Stimulated activated CD4-positive, alpha-beta T cell treated with anti-CD3 and anti-CD28 coated beads, Interleukin-1b, Interleukin-23, amount 100 ng/mL, for 1 hour (primary cell): ENCODE measurements around the gene CDT1.

Experiments
- DNase-seq, 2 donors: peaks; one replicate each; pipeline ENCODE4 v3.0.0-alpha.2; 2020; ENCODE audit warnings: low read depth in 2 of 2

Gene CDT1

GRCh38 chr16:88836791-88837190, 33.2 kb downstream of the CDT1 start:
- no peak for DNase-seq

- DNase-seq: no peak
Measured at GRCh38 chr16:88837806-88838205, 34.2 kb downstream of the CDT1 start.

- no peak for DNase-seq
Measured at GRCh38 chr16:88838566-88838965, 35.0 kb downstream of the CDT1 start.

DNA sequence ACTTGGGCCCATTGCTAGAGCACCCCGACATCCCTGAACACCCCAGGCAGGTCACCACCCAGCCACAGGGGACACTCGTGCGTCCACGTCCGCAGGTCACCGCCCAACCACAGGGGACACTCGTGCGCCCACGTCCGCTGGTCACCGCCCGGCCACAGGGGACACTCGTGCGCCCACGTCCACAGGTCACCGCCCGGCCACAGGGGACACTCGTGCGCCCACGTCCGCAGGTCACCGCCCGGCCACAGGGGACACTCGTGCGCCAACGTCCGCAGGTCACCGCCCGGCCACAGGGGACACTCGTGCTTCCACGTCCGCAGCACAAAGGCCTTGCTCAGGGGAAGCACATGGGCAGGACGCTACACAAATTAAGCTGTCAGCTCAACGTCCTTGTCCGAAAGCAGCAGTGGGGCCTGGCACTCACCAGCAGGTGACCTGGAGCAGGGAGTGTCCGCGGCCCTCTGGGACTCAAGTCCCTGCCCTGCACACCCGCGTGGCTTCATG, 35.5 kb downstream of the CDT1 start:
- DNase-seq: no peak

DNA sequence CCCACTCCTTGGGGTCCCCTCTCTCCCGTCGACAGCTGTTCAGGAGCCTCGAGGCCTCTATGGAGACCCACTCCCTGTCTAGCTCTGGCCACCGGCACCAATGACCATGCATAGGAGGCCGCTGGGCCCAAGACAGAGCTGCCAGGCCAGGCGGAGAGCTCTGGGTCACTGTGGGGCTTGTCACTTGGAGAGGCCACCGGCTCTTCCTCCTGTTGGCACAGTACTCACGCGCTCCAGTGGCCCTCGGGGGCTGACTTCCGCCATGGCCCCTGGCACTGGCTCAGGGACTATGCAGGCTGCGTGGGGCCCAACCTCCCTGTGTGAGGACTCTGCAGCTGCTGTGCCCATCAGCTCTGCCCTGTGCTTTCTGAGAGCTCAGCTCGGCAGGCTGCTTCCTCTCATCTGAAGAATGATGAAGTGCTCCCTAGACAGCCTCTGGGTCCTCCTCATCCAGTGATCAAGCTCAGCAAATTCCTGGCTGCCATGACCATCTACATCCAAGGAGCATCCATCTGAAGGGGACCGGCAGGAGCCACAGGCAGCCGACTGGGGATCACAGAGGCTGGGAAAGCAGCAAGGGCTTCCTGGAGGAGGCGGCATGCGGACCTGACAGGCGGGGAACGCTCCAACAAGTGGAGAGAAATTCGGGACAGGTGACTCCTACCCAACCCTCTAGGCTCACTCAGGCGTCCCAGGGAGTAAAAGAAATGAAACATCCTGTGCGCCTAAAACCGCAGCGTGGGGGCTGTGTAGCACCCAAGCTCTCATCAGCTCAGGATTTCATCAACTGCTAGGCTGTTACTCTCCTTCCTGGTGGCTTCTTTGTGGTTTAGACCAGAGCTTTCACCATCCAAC, 36.4 kb downstream of the CDT1 start:
- no peak for DNase-seq

DNA sequence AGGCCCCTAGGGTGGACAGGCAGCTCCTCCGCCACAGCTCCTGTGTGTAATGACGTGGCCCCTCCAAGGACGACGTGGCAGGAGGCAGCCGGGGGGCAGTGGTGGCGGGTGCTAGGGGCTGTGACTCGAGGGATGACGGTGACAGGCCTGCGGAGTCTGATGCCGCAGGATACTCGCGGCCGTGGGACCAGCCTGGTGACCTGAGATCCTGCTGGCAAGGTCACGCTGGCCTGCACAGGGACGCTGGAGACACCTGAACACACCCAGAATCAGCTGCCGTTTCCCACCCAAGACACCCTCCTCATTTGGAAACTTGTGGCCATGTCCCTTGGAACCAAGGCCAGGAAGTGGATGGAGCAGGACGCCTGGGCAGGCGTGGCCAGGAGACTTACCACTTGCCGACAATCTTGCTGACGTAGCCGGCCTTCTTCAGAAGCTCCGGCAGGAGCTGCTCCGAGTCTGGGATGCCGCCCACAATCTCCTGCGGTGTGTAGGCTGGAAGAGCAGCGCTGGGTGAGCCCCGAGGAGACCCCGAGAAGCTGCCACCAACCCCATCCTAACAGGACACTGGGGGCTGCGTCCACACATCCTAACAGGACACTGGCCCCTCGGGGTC, 37.1 kb downstream of the CDT1 start:
- DNase-seq: no peak

DNA sequence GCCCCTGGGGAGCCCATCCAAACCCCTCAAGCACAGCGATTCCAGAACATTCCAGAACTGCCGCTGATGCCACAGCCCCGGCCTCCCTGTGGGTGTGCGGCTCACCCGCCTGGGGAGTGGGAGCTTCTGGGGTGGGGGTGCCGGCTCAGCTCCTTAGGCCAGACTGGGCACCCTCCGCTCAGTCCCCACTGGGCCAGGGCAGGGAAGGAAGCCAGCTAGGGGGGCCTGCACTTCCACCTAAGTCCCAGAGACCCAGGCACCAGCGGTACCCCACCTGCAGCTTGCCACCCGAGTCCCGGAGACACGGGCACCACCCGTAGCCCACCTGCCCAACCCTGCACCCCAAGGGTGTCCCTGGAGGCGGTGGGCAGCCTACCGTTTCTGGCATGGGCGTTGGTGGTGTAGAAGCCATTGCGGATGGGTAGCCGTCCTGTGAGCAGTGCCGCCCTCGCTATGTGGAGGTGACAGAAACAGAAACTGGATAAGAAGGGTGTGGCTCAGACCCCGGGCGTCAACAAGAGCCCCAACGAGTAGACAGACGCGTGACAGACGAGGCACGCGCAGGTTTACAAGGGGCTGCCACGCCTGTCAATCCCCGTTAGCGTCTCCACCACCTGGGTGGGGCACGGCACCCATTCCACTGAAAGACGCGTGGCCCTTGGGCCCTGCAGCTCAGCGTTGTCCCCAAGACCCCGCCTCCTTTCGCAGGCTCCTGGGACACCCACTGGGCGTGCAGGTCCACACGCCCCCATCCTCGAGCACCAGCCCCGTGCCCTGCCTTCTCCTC, 38.1 kb downstream of the CDT1 start:
- DNase-seq: no peak

GRCh38 chr16:88842308-88842756, 38.7 kb downstream of the CDT1 start:
- DNase-seq: no peak

- DNase-seq: no peak
Measured at GRCh38 chr16:88842806-88843205, 39.2 kb downstream of the CDT1 start.

DNA sequence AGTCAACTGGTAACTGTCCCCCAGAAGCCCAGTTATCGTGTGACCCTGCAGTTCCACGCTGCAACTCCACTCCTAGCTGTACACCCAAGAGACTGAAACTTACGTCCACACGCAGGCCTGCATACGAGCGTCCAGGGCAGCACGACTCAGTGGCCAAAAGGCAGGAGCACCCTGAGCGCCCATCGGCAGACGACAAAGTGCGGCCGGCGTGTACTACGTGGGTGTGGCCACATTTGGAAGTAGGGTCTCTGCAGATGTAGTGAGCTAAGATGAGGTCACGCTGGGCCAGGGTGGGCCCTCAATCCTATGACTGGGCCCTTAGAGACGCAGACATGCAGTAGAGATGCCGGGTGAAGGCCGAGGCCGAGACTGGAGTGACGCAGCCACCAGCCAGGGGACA, 39.7 kb downstream of the CDT1 start:
- no peak for DNase-seq

DNA sequence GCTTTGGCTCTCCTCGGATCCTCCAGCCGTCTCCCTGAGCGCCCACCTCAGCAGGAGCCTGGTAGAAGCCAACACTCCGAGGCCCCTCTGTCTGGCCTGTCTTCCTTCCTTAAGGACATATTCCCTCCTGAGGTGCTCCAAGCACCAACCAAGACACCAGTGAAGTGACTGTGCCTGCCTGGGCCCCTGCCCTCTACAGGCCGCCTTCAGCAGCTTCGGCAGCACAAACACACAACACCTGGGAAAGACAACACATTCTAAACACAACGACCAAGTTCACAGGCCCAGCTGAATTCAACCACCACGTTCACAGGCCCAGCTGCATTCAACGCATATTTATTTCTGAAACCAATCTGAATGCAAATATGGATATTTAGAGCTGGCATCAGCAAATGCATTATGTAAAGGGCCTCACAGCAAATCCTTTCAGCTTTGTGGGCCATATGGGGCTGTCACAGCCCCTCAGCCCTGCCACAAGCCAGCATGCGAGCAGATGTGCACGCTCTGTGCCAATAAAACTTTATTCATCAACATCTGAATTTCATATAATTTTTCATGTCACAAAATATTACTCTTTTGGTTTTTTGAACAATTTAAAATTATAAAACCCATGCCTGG, 40.9 kb downstream of the CDT1 start:
- no peak for DNase-seq

- DNase-seq: no peak
Measured at GRCh38 chr16:88846088-88846487, 42.5 kb downstream of the CDT1 start.

DNA sequence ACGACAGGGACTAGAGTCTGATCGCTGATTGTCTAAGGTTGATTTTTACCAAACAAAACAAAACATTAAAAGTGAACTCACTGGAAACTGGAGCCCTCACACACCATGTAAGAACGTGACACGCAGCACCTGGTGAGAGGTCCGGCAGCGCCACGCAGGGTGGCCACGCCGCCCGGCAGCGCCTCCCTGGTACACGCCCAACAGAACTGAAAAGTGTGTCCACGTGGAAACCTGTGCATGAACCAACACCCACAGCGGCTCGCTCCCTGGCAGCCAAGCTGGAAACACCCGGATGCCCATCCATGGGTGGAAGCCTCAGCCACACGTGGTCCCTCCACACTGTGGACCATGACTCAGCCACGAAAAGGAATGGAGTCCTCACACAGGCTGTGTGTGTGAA, 44.1 kb downstream of the CDT1 start:
- no peak for DNase-seq

- no peak for DNase-seq
Measured at GRCh38 chr16:88848557-88848956, 45.0 kb downstream of the CDT1 start.

GRCh38 chr16:88850531-88851199, 47.1 kb downstream of the CDT1 start:
- DNase-seq: no peak

DNA sequence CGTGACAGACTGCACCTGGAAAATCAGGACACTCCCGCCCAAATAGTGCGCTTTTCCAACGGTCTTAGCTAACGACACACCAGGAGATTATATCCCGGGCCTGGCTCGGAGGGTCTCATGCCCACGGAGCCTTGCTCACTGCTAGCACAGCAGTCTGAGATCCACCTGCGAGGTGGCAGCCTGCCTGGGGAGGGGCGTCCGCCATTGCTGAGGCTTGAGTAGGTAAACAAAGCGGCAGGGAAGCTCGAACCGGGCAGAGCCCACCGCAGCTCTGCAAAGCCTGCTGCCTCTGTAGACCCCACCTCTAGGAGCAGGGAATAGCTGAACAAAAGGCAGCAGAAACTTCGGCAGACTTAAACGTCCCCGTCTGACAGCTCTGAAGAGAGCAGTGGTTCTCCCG, 48.0 kb downstream of the CDT1 start:
- no peak for DNase-seq

GRCh38 chr16:88853325-88853941, 49.8 kb downstream of the CDT1 start:
- no peak for DNase-seq

GRCh38 chr16:88854306-88855111, 50.9 kb downstream of the CDT1 start:
- no peak for DNase-seq

GRCh38 chr16:88855176-88855575, 51.6 kb downstream of the CDT1 start:
- DNase-seq: no peak

- DNase-seq: no peak
Measured at GRCh38 chr16:88855736-88856121, 52.1 kb downstream of the CDT1 start.
